ENCODE data around the gene UFSP1.

GRCh38 chr7:100892364-100893317 lies 3.1 kb upstream of the UFSP1 start:
- no peak for TF ChIP-seq CTCF (conservative IDR thresholded peaks at IDR 0.05)
- TF ChIP-seq ZFX (IDR thresholded peaks at IDR 0.05): no peak

All from C4-2B (cell line).